PFSK-1 (cell line): Measurements from ENCODE around the gene FHL1.

ENCODE experiments used
- FOXP2 ChIP-seq: optimal IDR thresholded peaks from 2 replicates; pipeline ENCODE3; 2011; ENCODE audit warnings: borderline replicate concordance, control low read depth, inconsistent platforms; ENCODE audit not compliant: insufficient read depth; ENCODE audit errors: extremely low read length, extremely low read depth
- POLR2AphosphoS5 ChIP-seq: IDR thresholded peaks from 2 replicates; pipeline ENCODE4 v1.6.1; 2012; ENCODE audit warnings: low read depth, mild to moderate bottlenecking, control low read depth, low read length, moderate library complexity
- REST ChIP-seq, 2 experiments: IDR thresholded peaks; 2 replicates each; pipeline versions ENCODE4 v1.6.1 to v1.8.0; 2011 to 2012; ENCODE audit warnings: low read depth in 2 of 2, low read length in 2 of 2, control low read depth in 1 of 2, inconsistent platforms in 1 of 2, mild to moderate bottlenecking in 1 of 2, moderate library complexity in 1 of 2; ENCODE audit not compliant: insufficient read depth in 1 of 2
- SIN3A ChIP-seq: IDR thresholded peaks from 2 replicates; pipeline ENCODE4 v1.6.1; 2012; ENCODE audit warnings: mild to moderate bottlenecking, low read length, moderate library complexity, borderline replicate concordance; ENCODE audit not compliant: insufficient read depth
- TAF1 ChIP-seq: IDR thresholded peaks from 2 replicates; pipeline ENCODE4 v1.6.1; 2012; ENCODE audit warnings: low read length, control low read depth, borderline replicate concordance; ENCODE audit not compliant: insufficient read depth

FHL1 gene

GRCh38 chrX:136138939-136139338 lies 8.4 kb upstream of the FHL1 start:
- TF ChIP-seq SIN3A (no peak), FOXP2 (no peak), POLR2AphosphoS5 (no peak), TAF1 (no peak), REST (IDR thresholded peaks at IDR 0.05; ENCODE audit: insufficient read depth in 1 of 2, low read depth in 2 of 2, low read length in 2 of 2) (no peak)

- no peak for TF ChIP-seq SIN3A
- TF ChIP-seq FOXP2: no peak
- no peak for TF ChIP-seq REST (IDR thresholded peaks at IDR 0.05; ENCODE audit: insufficient read depth in 1 of 2, low read depth in 2 of 2, low read length in 2 of 2)
- TF ChIP-seq TAF1: no peak
- no peak for TF ChIP-seq POLR2AphosphoS5
Measured at GRCh38 chrX:136141569-136141968, 5.8 kb upstream of the FHL1 start.

GRCh38 chrX:136142592-136142991 lies 4.7 kb upstream of the FHL1 start:
- no peak for TF ChIP-seq SIN3A
- no peak for TF ChIP-seq POLR2AphosphoS5
- TF ChIP-seq REST (IDR thresholded peaks at IDR 0.05; ENCODE audit: insufficient read depth in 1 of 2, low read depth in 2 of 2, low read length in 2 of 2): no peak
- no peak for TF ChIP-seq TAF1
- no peak for TF ChIP-seq FOXP2

GRCh38 chrX:136143711-136144110 lies 3.6 kb upstream of the FHL1 start:
- TF ChIP-seq TAF1 (no peak), FOXP2 (no peak), POLR2AphosphoS5 (no peak), SIN3A (no peak), REST (IDR thresholded peaks at IDR 0.05; ENCODE audit: insufficient read depth in 1 of 2, low read depth in 2 of 2, low read length in 2 of 2) (no peak)

GRCh38 chrX:136146614-136147314 lies 569 bp upstream of the FHL1 start:
- no peak for TF ChIP-seq TAF1
- TF ChIP-seq REST (IDR thresholded peaks at IDR 0.05; ENCODE audit: insufficient read depth in 1 of 2, low read depth in 2 of 2, low read length in 2 of 2): no peak
- no peak for TF ChIP-seq SIN3A
- no peak for TF ChIP-seq FOXP2
- no peak for TF ChIP-seq POLR2AphosphoS5
